Activated CD4-positive, CD25-positive, alpha-beta regulatory T cell (primary cell): ENCODE results near the gene SLC9A5.

Experiments
- DNase-seq, 4 experiments: peaks; one replicate each; lab custom pipeline; 2025; lab: John Stamatoyannopoulos, UW

Gene SLC9A5

GRCh38 chr16:67281536-67282446 is 33.0 kb downstream of the SLC9A5 start:
- DNase-seq: no peak

- DNase-seq: no peak
Measured at GRCh38 chr16:67282447-67282805, 33.6 kb downstream of the SLC9A5 start.

- no peak for DNase-seq
Measured at GRCh38 chr16:67283039-67283825, 34.5 kb downstream of the SLC9A5 start.

- no peak for DNase-seq
Measured at GRCh38 chr16:67283826-67284555, 35.2 kb downstream of the SLC9A5 start.

- DNase-seq: no peak
Measured at GRCh38 chr16:67284699-67285646, 36.2 kb downstream of the SLC9A5 start.

GRCh38 chr16:67286441-67287235 is 37.9 kb downstream of the SLC9A5 start:
- DNase-seq: no peak

- DNase-seq: no peak
Measured at GRCh38 chr16:67287960-67288359, 39.2 kb downstream of the SLC9A5 start.

GRCh38 chr16:67291461-67291860 is 42.7 kb downstream of the SLC9A5 start:
- DNase-seq: no peak

GRCh38 chr16:67294171-67294757 is 45.5 kb downstream of the SLC9A5 start:
- DNase-seq: no peak

GRCh38 chr16:67294938-67295361 is 46.2 kb downstream of the SLC9A5 start:
- DNase-seq: no peak

- no peak for DNase-seq
Measured at GRCh38 chr16:67296420-67296819, 47.6 kb downstream of the SLC9A5 start.

GRCh38 chr16:67298277-67298676 is 49.5 kb downstream of the SLC9A5 start:
- no peak for DNase-seq

- DNase-seq: no peak
Measured at GRCh38 chr16:67299269-67299668, 50.5 kb downstream of the SLC9A5 start.

- no peak for DNase-seq
Measured at GRCh38 chr16:67301080-67301782, 52.5 kb downstream of the SLC9A5 start.

- DNase-seq: no peak
Measured at GRCh38 chr16:67302076-67302475, 53.3 kb downstream of the SLC9A5 start.

- DNase-seq: no peak
Measured at GRCh38 chr16:67302970-67303369, 54.2 kb downstream of the SLC9A5 start.

GRCh38 chr16:67304020-67304419 is 55.2 kb downstream of the SLC9A5 start:
- no peak for DNase-seq

- DNase-seq: no peak
Measured at GRCh38 chr16:67305216-67306071, 56.7 kb downstream of the SLC9A5 start.
